ENCODE measurements around the gene SLC22A6.

DNA sequence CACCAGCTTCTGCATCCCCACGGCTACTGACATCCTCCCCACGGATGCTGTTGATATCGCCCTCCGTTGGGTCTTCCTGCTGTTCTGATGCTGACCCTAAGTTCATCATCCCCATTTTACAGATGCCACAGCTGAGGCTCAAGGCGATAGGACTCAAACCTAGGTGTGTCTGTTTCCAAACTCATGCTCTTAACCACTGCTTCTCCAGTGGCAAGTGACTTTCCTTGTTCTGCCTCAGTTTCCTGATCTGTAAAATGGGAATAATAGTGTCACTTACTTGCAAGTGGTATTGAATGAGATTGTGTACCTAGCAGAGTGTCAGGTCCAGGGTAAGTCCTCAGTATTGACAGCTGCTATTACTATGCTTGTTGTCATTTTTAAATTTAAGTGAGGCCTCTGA lies 14.4 kb upstream of the SLC22A6 start:
- TF ChIP-seq, protein P1, sequence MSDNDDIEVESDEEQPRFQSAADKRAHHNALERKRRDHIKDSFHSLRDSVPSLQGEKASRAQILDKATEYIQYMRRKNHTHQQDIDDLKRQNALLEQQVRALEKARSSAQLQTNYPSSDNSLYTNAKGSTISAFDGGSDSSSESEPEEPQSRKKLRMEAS (IDR thresholded peaks at IDR 0.05), result no peak
- TF ChIP-seq ZBTB8A (CRISPR knock-in tag; IDR thresholded peaks at IDR 0.05; ENCODE audit: borderline replicate concordance, low read depth) (no peak), ZNF232 (CRISPR knock-in tag; IDR thresholded peaks at IDR 0.05; ENCODE audit: borderline replicate concordance) (no peak), EP300 (IDR thresholded peaks at IDR 0.05; ENCODE audit: low read depth in 2 of 2, low read length in 2 of 2) (no peak), EP300 (CRISPR knock-in tag; IDR thresholded peaks at IDR 0.05; ENCODE audit: borderline replicate concordance) (no peak), CHD4 (IDR thresholded peaks at IDR 0.05; ENCODE audit: borderline replicate concordance, low read length) (no peak), ZBTB7A (CRISPR knock-in tag; IDR thresholded peaks at IDR 0.05) (no peak), FOSL2 (CRISPR knock-in tag; IDR thresholded peaks at IDR 0.05) (no peak), ONECUT2 (CRISPR knock-in tag; IDR thresholded peaks at IDR 0.05) (no peak), SALL2 (CRISPR knock-in tag; IDR thresholded peaks at IDR 0.05) (no peak)
- TF ChIP-seq, protein P2, sequence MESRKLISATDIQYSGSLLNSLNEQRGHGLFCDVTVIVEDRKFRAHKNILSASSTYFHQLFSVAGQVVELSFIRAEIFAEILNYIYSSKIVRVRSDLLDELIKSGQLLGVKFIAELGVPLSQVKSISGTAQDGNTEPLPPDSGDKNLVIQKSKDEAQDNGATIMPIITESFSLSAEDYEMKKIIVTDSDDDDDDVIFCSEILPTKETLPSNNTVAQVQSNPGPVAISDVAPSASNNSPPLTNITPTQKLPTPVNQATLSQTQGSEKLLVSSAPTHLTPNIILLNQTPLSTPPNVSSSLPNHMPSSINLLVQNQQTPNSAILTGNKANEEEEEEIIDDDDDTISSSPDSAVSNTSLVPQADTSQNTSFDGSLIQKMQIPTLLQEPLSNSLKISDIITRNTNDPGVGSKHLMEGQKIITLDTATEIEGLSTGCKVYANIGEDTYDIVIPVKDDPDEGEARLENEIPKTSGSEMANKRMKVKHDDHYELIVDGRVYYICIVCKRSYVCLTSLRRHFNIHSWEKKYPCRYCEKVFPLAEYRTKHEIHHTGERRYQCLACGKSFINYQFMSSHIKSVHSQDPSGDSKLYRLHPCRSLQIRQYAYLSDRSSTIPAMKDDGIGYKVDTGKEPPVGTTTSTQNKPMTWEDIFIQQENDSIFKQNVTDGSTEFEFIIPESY (CRISPR knock-in tag; IDR thresholded peaks at IDR 0.05), result no peak
- TF ChIP-seq, protein P3, sequence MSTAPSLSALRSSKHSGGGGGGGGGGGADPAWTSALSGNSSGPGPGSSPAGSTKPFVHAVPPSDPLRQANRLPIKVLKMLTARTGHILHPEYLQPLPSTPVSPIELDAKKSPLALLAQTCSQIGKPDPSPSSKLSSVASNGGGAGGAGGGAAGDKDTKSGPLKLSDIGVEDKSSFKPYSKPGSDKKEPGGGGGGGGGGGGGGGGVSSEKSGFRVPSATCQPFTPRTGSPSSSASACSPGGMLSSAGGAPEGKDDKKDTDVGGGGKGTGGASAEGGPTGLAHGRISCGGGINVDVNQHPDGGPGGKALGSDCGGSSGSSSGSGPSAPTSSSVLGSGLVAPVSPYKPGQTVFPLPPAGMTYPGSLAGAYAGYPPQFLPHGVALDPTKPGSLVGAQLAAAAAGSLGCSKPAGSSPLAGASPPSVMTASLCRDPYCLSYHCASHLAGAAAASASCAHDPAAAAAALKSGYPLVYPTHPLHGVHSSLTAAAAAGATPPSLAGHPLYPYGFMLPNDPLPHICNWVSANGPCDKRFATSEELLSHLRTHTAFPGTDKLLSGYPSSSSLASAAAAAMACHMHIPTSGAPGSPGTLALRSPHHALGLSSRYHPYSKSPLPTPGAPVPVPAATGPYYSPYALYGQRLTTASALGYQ (CRISPR knock-in tag; IDR thresholded peaks at IDR 0.05), result no peak

Measured in HepG2 (cell line).